HG03378 (cell line): ENCODE data around the gene NCOA3.
"Not testable (repeated sequence)": the region's sequence is repeated elsewhere in the genome, so short reads cannot be mapped to it uniquely, and the experiment has no call there.

Source experiments
- ATAC-seq: cut with Tn5 transposase; IDR thresholded peaks from one replicate; pipeline ENCODE4 v1.9.1; 2021; ENCODE audit warnings: mild to moderate bottlenecking, moderate library complexity; ENCODE audit not compliant: unreplicated experiment

Gene NCOA3

DNA sequence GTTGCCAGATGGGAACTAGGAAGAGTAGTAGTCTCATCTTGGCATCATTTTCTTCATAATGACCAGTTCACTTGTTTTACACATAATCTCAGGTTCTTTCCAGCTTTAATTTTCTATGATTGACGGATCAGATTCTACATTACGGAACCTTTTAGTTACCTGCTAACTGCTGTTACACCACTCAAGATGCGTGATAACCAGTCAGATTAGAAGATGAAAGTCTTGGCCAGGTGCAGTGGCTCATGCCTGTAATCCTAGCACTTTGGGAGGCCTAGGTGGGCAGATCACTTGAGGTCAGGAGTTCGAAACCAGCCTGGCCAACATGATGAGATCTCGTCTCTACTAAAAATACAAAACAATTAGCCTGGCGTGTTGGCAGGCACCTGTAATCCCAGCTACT lies 92.5 kb downstream of the NCOA3 start:
- no peak for ATAC-seq

- ATAC-seq: not testable (repeated sequence)
These were observed 93.5 kb downstream of the NCOA3 start for GRCh38 chr20:47595138-47595537.

DNA sequence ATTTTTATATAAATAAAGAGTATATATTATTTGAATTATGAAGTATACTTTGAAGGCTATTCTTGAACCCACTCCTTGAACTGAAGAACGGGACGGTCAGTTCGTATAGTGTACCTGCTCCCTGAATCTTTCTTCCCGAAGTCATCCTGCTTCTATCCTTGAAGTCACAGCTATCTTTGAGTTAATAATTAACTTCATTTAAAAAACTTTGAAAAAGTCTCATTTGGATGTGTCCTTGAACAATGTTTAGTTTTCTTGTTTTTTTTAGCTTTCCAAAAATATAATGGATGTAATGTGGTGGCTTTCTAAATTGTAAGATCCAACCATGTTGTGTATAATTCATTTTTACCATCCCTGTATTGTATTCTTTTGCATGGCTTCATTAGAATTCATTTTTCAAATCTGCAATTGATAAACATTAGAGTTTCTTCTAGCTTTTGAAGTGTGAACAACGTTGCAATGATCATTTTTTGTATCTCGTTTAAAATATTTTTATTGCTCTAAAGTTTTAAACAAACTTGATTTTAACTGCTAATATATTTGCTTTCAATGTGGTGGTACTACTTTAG lies 94.4 kb downstream of the NCOA3 start:
- no peak for ATAC-seq

GRCh38 chr20:47597090-47597489 lies 95.4 kb downstream of the NCOA3 start:
- no peak for ATAC-seq

- no peak for ATAC-seq
These were observed 97.4 kb downstream of the NCOA3 start for GRCh38 chr20:47598911-47599744.

GRCh38 chr20:47600967-47601547 lies 99.4 kb downstream of the NCOA3 start:
- no peak for ATAC-seq

DNA sequence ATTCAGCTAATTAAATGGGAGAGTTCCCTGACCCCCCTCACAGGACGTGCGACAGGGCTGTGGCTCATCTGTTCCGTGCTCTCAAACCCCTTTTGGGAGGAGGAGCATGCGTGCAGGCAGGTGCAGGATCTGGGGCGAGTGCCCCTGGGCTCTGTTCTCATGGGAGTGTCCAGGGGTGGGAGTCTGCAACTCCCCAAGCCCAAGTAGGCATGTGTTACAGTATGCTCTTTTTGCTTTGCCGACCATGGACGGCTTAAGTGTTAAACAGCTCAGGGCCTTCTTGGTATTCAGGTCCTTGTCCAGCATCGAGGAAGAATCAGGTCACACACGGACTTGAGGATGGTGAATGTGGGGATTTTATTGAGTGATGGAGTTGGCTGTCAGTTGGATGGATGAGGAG lies 101.6 kb downstream of the NCOA3 start:
- ATAC-seq: no peak

- no peak for ATAC-seq
These were observed 104.2 kb downstream of the NCOA3 start for GRCh38 chr20:47605673-47606413.

DNA sequence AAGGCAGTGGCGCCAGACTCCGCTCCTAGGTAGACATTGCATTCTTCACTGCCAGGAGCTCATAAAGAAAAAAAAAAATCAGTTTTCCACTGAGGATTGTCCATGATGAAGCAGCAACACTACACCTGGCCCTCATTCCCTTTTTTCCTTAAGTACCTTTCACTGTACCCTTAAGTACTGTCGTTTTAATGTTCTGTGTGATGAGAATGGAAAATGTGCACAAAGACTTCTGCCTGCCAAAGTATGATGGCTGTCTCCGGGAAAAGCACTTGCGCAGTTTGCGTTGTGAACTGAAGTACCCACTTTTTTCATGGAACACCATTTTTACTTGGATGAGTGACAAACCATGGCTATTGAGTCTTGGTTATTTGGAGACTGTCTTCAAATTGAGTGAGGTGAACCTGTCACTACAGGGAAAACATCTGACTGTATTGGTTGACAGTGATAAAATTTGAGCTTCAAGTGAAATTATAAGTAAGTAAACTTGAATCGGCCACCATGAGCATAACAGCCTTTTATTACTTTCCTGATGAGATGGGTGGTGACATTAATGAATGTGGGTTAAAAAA lies 104.8 kb downstream of the NCOA3 start:
- no peak for ATAC-seq

DNA sequence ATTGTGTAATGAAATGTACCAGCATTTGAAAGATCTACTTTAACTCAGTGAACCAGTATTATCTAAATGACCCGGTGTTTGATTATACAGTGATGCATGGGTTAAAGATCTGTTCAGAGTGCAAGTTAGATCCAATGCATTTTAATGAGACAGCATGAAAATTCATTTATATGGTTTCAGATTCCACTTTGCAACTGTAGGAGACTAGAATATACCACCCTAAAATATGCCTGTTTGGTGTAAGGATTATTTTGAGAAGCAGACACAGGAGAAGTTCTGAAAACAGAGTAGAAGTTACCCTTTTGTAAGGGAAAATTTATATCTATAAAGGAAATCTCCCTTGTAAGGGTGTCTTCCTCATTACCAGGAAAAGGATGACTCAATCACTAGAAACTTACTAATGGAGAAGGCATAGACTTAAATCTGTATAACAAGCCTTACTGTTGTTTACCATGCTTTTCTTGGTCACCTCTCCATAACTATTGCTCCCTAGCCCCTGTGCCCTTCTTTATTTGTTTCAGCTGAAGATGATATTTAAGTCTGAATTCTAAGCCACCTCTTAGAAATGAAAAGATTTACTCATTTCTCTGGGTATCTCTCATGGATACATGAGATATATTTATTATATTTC lies 105.4 kb downstream of the NCOA3 start:
- ATAC-seq: no peak

GRCh38 chr20:47609001-47609400 lies 107.3 kb downstream of the NCOA3 start:
- ATAC-seq: no peak

DNA sequence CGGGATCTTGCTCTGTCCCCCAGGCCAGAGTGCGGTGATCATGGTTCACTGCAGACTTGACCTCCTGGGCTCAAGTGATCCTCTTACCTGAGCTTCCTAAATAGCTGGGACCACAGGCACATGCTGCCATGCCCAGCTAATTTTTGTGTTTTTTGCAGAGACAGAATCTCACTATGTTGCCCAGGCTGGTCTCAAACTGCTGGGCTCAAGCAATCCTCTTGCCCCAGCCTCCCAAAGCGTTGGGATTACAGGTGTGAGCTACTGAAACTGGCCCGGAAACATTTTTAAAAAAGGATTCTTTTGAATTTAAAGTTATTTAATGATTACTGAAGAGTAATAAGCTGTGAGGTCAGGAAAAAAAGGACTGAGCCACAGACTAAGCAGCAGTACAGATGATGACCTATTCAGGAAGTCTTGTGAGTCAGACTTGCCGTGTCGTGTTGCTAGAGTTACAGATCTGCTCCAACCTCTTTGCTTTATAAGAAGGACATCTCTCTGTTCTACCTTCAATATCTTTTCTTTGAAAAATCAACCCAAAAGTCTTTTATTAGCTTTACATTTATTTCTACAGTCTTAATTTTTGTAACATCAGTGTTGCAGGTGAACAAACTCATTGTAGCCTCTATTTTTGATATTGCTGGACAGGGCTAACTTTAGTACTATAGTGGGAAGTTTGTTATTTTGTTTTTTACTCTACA lies 108.7 kb downstream of the NCOA3 start:
- no peak for ATAC-seq

GRCh38 chr20:47610945-47611250 lies 109.2 kb downstream of the NCOA3 start:
- no peak for ATAC-seq

DNA sequence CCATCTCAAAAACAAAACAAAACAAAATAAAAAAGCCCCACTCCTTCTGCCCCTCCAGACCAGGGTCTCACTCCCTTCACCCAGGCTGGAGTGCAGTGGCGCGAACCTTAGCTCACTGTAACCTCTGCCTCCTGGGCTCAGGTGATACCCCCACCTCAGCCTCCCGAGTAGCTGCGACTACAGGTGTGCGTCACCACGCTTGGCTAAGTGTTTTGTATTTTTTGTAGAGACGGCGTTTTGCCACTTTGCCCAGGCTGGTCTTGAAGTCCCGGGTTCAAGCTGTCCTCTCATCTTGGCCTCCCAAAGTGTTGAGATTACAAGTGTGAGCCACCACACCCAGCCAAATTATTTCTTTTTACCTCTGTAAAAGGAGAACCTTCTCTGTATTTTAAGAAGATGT lies 110.1 kb downstream of the NCOA3 start:
- ATAC-seq: no peak

- ATAC-seq: no peak
These were observed 111.0 kb downstream of the NCOA3 start for GRCh38 chr20:47612670-47613069.

DNA sequence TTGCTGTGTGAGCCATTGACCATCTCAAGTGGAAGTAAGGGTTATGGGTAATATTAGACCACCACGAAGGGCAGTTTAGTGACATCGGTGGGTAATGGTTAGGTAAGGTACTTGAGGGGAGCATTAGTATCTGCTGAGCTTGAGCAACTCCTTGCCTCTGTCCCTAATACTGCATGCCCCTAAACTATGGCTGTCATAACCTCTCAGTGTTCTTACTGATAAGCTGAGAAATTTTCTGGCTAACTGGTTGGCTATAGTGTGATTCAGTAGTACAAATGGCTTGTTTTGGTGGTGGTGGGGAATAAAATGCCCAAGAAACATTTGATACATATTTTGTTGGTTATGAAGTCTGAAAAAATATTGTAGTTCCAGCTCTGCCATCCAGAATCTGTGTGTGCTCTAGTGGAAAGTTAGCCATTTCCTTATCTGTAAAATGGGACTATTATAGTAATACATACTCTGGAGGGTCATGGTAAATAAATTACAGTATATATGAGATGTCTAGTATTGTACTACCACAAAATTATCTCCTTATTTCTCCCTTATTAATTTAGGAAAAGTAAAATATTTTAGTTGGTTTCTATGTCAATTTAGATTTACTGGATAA lies 113.1 kb downstream of the NCOA3 start:
- ATAC-seq: no peak

- ATAC-seq: no peak
These were observed 116.8 kb downstream of the NCOA3 start for GRCh38 chr20:47618479-47618878.

DNA sequence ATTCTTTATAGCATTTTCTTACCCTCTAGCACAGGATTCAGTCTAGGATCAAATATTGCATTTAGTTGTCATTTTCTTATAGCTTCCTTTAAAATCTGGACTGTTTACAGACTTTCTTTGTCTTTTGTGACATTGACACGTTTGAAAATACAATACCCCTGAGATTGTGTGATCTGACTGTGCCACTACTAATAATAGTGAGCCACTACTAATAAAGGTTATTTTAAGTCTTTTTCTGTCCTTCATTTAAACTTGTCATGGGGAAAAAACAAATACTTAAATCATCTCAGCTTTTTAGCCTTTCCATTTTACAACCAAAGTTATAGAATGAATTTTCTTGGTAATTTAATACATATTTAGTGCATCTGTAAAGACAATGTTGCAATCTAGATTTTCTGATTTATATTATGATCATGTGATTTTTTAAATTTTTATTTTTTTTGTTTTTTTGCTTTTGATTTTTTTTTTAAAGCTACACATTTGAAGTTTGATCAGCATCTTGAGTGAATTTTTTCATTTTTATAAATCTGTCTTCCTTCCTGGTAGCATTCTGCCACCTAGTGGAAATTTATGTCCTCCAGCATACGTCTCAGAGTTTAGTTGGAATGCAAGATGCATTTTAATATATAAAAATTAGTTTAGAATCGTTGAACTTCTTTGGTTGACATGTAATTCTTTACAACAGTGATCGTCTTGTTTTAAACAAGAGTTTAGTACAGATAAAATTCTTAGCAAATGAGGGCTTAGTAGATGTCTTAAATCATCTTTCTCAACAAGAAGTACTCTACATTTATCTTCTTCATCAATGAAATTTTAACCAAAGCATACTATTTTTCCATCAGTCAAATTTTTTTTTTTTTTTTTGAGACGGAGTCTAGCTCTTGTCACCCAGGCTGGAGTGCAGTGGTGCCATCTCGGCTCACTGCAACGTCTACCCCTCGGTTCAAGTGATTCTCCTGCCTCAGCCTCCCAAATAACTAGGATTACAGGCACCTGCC lies 119.4 kb downstream of the NCOA3 start:
- ATAC-seq: no peak
